Islet of Langerhans (tissue), 1 donor: ENCODE data around the gene MTRR.
"Not testable (repeated sequence)": the region's sequence is repeated elsewhere in the genome, so short reads cannot be mapped to it uniquely, and the experiment has no call there.

Experiments
- FAIRE-seq: peaks from one replicate; lab custom pipeline; 2011; peaks lifted over from hg19 to GRCh38; lab: Jason Lieb, UNC

The MTRR gene

GRCh38 chr5:7897014-7897600 lies 28.2 kb downstream of the MTRR start:
- no peak for FAIRE-seq

DNA sequence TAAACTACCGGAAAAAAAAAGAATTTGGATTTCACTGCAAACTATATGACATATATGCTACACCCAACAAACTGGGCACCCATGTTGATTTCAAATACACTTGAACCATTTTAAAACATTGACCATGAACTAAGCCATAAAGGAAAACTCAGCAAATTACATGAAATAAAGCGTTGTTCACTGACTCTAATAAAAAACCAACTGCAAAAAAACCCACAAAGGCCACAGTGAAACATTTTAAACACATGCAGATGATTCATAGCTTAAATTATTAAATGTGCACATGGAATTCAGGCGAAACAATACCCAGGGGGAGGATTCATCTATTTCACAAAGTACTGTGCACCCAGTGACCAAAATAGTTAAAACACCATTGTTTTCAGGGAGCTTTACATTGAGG lies 33.3 kb downstream of the MTRR start:
- no peak for FAIRE-seq

DNA sequence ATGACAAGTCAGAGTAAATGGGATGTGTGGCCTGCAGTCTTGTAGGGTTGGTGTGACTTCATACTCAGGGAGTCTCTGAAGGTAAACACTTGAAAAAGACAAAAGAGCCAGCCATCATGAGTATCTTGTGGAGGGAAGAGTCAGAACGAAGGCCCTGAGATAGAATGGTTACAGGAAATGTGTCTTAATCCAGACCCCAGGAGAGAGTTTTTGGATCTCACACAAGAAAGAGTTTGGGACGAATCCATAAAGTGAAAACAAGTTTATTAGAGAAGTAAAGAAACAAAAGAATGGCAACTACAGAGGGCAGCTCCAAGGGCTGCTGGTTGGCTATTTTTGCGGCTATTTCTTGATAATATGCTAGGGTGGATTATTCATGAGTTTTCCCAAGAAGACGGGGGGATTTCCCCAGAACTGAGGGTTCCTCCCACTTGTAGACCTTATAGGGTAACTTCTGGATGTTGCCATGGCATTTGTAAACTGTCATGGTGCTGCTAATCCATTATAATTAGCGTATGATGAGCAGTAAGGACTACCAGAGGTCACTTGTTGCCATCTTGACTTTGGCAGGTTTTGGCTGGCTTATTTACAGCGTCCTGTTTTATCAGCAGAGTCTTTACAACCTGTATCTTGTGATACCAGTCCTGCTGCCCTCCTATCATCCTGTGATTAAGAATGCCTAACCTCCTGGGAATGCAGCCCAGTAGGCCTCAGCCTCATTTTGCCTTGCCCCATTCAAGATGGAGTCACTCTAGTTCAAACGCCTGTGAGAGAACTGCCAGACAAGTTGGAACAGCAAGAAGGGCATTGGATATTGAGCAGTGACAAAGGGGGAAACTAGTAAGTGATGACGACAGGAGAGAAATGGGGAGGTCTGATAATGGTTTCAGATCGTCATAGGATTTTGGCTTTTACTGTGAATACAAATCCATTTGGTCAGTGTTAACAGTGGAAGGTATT lies 34.0 kb downstream of the MTRR start:
- FAIRE-seq = no peak

GRCh38 chr5:7904170-7904569 lies 35.2 kb downstream of the MTRR start:
- no peak for FAIRE-seq

- FAIRE-seq = no peak
Measured at GRCh38 chr5:7907612-7908011, 38.7 kb downstream of the MTRR start.

GRCh38 chr5:7908317-7908716 lies 39.4 kb downstream of the MTRR start:
- no peak for FAIRE-seq

DNA sequence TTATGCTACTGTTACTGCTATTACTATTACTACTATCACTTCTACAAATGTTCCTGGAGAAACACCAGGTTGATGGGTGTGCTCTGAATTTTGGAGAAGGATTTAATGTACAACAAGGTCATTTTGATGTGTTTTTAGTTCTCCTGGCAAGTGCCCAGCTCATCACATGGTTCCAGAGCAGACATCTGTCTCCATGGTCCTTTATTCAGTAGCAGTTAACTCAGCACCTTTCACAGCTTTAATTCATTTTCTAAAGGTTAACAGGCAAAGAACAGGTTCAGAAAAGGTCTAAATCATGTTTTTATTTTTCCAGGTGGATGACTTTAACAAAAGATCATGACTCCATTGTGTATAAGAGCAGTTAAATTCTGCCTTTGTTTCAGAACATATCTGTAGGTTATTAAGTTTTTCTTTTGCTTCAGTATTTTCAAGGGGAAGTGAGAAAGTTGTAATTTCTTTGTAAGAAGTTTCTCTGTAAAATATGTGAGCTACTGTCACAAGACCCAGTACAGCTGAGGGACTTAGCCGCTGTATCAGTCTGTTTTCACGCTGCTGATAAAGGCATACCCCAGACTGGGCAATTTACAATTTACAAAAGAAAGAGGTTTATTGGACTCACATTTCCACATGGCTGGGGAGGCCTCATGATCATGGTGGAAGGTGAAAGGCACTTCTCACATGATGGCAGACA lies 41.9 kb downstream of the MTRR start:
- peak; percentile 93 for FAIRE-seq

DNA sequence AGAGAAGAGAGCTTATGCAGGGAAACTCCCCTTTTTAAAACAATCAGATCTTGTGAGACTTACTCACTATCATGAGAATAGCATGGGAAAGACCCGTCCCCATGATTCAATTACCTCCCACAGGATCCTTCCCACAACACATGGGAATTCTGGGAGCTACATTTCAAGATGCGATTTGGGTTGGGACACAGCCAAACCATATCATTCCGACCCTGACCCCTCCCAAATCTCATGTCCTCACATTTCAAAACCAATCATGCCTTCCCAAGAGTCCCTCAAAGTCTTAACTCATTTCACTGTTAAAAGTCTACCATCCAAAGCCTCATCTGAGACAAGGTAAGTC lies 42.5 kb downstream of the MTRR start:
- not testable (repeated sequence) for FAIRE-seq

GRCh38 chr5:7916171-7916804 lies 47.3 kb downstream of the MTRR start:
- no peak for FAIRE-seq

- FAIRE-seq = no peak
Measured at GRCh38 chr5:7917130-7918123, 48.5 kb downstream of the MTRR start.

GRCh38 chr5:7925961-7926695 lies 57.2 kb downstream of the MTRR start:
- FAIRE-seq = no peak

DNA sequence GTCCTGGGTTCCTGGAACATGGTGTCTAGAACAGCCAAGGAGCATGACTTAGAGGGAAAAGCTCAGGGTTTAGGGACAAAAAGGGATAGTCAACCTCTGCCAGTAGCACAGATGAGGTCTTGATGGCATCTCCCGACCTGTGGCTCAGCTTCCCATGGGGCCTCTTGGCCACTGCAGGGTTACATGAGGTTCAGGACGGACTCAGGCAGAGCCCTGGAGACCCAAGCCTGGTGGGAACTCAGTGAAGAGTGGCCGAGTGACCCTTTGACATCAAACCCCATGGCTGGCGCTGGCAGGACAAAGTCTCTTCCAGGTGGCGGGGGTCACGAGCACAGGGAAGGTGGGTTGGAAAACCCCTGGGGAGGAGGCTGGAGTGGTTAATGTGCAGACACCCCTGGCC lies 57.8 kb downstream of the MTRR start:
- no peak for FAIRE-seq

GRCh38 chr5:7927466-7928375 lies 58.8 kb downstream of the MTRR start:
- FAIRE-seq = no peak

GRCh38 chr5:7930011-7930410 lies 61.1 kb downstream of the MTRR start:
- no peak for FAIRE-seq

GRCh38 chr5:7941692-7942091 lies 72.7 kb downstream of the MTRR start:
- FAIRE-seq = no peak

DNA sequence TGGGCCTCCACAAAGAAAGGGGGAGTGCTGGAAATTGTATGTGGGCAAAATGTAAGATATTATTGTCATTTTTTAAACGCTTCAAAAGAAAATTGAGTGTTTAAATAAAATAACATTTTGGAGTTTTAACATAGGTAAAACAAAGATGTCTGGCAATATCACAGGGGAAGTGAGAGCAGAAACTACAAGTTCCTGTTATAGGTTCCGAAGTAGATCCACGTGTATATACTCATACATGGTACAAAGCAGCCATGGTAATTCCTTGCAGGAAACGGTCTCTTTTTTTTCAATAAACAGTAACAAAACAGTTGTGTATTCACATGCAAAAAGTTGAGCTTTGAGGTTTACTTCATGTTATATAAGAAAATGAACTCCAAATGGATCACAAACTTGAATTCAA lies 78.4 kb downstream of the MTRR start:
- no peak for FAIRE-seq
